DOHH2 (cell line): ENCODE measurements around the gene HMCES.

ENCODE experiments used
- H3F3A ChIP-seq: fragments of 200-600 bp; sonication (generic), shearing (Covaris generic); 2 replicates; pipeline ENCODE4 v1.6.0; 2016; ENCODE audit warnings: antibody characterized with exemption, mild to moderate bottlenecking; ENCODE audit not compliant: control insufficient read depth, insufficient read depth
- H3K27ac ChIP-seq: fragments of 200-600 bp; sonication (generic); 2 replicates; pipeline ENCODE4 v1.5.1; 2014; ENCODE audit warnings: low read depth, mild to moderate bottlenecking, low read length, moderate library complexity
- H3K27me3 ChIP-seq: fragments of 200-600 bp; sonication (generic); 2 replicates; pipeline ENCODE4 v1.6.1; 2014; ENCODE audit warnings: mild to moderate bottlenecking, low read length, mixed read lengths; ENCODE audit not compliant: control insufficient read depth
- H3K36me3 ChIP-seq: fragments of 200-600 bp; sonication (generic); 2 replicates; pipeline ENCODE4 v1.6.1; 2014; ENCODE audit warnings: mild to moderate bottlenecking, low read length, moderate library complexity, mixed read lengths; ENCODE audit not compliant: control insufficient read depth
- H3K4me1 ChIP-seq: fragments of 200-600 bp; sonication (generic); 2 replicates; pipeline ENCODE4 v1.6.1; 2014; ENCODE audit warnings: mild to moderate bottlenecking, low read length, mixed read lengths; ENCODE audit not compliant: control insufficient read depth
- H3K4me2 ChIP-seq: fragments of 200-600 bp; sonication (generic); 2 replicates; pipeline ENCODE4 v1.6.0; 2014; ENCODE audit warnings: mild to moderate bottlenecking, low read length, moderate library complexity
- H3K4me3 ChIP-seq: fragments of 200-600 bp; sonication (generic); 2 replicates; pipeline ENCODE4 v1.5.1; 2014; ENCODE audit warnings: mild to moderate bottlenecking, low read length, mixed read lengths
- H3K79me2 ChIP-seq: fragments of 200-600 bp; sonication (generic); 2 replicates; pipeline ENCODE4 v1.6.1; 2014; ENCODE audit warnings: mild to moderate bottlenecking, low read length, mixed read lengths; ENCODE audit not compliant: control insufficient read depth
- H3K9me2 ChIP-seq: fragments of 200-600 bp; sonication (generic); replicated peaks from 2 replicates; pipeline ENCODE4 v1.6.1; 2014; ENCODE audit warnings: mild to moderate bottlenecking, low read length, mixed read lengths; ENCODE audit not compliant: control insufficient read depth
- H3K9me3 ChIP-seq: fragments of 200-600 bp; sonication (generic); 2 replicates; pipeline ENCODE4 v1.6.1; 2014; ENCODE audit warnings: antibody characterized with exemption, low read length, mixed read lengths; ENCODE audit not compliant: control insufficient read depth, insufficient read depth
- H4K20me1 ChIP-seq: fragments of 200-600 bp; sonication (generic); 2 replicates; pipeline ENCODE4 v1.6.0; 2014; ENCODE audit warnings: low read depth, mild to moderate bottlenecking, antibody characterized with exemption, low read length, moderate library complexity; ENCODE audit not compliant: control insufficient read depth, insufficient read depth
- EZH2phosphoT487 ChIP-seq: fragments of 200-600 bp; sonication (generic); IDR thresholded peaks from 2 replicates; pipeline ENCODE4 v1.6.1; 2017; ENCODE audit warnings: borderline replicate concordance, mild to moderate bottlenecking, antibody characterized with exemption, low read length, moderate library complexity, mixed read lengths
- TF ChIP-seq, protein P1 (sequence below): fragments of 200-600 bp; sonication (generic); IDR thresholded peaks from one replicate; pipeline ENCODE4 v1.5.1; 2014; ENCODE audit warnings: antibody characterized with exemption, mild to moderate bottlenecking, low read depth, low read length; ENCODE audit not compliant: poor library complexity, severe bottlenecking

HMCES gene

DNA sequence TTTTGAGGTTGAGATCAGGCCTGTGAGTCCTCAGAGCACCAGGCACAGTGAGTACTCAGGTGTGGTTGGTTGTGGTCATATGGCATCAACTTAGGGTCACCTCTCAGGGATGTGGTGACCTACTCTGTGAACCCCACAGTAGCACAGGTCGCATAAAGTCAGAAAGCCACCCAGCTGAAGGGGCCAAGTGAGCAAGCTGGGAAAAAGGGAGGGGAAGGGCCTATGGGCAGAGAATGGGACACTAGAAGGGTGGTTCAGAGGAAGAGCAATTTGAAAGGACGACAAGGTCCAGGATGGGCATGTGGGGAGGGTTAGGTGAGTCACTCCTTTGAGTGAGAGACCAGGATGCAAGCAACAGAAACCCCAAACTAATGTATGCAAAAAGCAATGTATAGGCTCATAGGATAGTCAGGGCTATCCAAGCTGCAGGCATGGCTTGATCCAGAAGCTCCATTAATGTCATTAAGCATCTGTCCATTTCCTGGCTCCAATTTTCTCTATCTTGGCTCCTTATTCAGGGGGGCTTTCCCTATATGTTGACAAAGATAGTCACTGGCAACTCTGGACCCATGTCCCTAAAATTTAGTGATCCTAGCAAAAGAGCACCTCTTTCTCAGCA lies 33.5 kb downstream of the HMCES start:
- Histone ChIP-seq H3K27me3 (no peaks in the 10 kb centered on the region), H3K4me3 (no peak overlapping the region), H3K27ac (no peak overlapping the region), H3K9me2 (no peaks in the 10 kb centered on the region), H3F3A (peaks cover 22% of the 10 kb centered on the region), H3K4me1 (peaks cover 29% of the 10 kb centered on the region), H3K4me2 (no peak overlapping the region), H3K9me3 (no peaks in the 10 kb centered on the region), H3K79me2 (peaks cover 17% of the 10 kb centered on the region), H3K36me3 (peaks cover 15% of the 10 kb centered on the region), H4K20me1 (peaks cover 14% of the 10 kb centered on the region)
- TF ChIP-seq EZH2phosphoT487, result no peak
- TF ChIP-seq, protein P1, sequence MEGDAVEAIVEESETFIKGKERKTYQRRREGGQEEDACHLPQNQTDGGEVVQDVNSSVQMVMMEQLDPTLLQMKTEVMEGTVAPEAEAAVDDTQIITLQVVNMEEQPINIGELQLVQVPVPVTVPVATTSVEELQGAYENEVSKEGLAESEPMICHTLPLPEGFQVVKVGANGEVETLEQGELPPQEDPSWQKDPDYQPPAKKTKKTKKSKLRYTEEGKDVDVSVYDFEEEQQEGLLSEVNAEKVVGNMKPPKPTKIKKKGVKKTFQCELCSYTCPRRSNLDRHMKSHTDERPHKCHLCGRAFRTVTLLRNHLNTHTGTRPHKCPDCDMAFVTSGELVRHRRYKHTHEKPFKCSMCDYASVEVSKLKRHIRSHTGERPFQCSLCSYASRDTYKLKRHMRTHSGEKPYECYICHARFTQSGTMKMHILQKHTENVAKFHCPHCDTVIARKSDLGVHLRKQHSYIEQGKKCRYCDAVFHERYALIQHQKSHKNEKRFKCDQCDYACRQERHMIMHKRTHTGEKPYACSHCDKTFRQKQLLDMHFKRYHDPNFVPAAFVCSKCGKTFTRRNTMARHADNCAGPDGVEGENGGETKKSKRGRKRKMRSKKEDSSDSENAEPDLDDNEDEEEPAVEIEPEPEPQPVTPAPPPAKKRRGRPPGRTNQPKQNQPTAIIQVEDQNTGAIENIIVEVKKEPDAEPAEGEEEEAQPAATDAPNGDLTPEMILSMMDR, result no peak

DNA sequence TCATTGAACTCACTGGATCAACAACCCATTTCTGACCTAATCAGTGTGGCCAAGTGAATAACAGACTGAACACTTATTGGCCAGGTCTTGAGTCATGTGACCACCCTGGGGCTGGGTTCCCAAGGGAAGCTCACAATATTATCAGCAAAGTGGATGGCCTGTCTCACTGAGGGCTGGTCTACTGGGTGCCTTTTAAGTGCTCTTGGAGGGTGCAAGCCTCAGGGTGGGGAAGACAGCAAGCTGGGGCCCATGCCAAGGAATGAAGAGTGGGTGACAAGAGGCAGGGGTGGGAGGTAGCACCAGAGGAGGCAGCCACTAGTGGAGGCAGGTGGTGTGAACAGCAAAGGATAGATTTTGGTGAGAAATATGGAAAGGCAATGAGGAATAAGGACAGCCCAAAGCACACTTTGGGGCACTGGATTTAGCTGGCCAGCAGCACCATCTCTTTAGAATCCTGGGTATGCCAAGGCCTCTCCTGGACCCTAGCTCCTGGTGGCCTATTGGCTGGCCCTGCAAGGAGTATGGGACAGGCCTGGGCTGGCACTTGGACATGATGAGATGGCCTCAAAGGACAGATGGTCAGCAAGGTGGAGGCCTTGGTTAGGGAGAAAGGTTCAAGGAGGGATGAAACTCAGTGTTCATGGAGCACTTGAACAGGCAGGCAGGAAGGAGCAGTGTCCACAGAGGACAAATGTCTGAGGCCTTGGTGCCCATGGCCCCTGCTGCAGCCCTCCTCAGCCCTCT lies 34.2 kb downstream of the HMCES start:
- no peak overlapping the region for H3K4me3 ChIP-seq
- TF ChIP-seq EZH2phosphoT487, result no peak
- H3K79me2 ChIP-seq, result peaks cover 17% of the 10 kb centered on the region
- peaks cover 22% of the 10 kb centered on the region for H3F3A ChIP-seq
- peaks cover 30% of the 10 kb centered on the region for H3K4me1 ChIP-seq
- peaks cover 14% of the 10 kb centered on the region for H4K20me1 ChIP-seq
- no peaks in the 10 kb centered on the region for H3K9me2 ChIP-seq
- H3K27me3 ChIP-seq, result no peaks in the 10 kb centered on the region
- H3K36me3 ChIP-seq, result peaks cover 11% of the 10 kb centered on the region; the same call in 1 of the 2 replicates
- no peaks in the 10 kb centered on the region for H3K9me3 ChIP-seq
- H3K27ac ChIP-seq, result no peak overlapping the region
- H3K4me2 ChIP-seq, result no peak overlapping the region

DNA sequence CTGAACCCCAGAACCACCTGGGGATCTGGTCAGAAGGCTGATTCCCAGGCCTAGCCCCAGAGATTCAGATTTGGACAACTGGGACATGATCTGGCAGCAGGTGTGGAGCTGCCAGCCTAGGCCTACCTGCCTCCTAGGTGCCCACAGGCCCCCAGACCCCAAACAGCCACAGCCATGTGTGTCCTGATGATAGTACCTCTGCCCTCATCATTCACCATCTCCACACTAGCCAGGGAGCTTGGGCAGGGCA lies 34.7 kb downstream of the HMCES start:
- Histone ChIP-seq H3K9me2 (no peaks in the 10 kb centered on the region), H3K36me3 (peaks cover 11% of the 10 kb centered on the region; the same call in 1 of the 2 replicates), H3K4me1 (peaks cover 30% of the 10 kb centered on the region), H3K4me2 (peak overlapping the region; percentile 81), H3F3A (peaks cover 22% of the 10 kb centered on the region), H3K9me3 (no peaks in the 10 kb centered on the region), H3K79me2 (peaks cover 17% of the 10 kb centered on the region), H3K4me3 (no peak overlapping the region), H3K27me3 (no peaks in the 10 kb centered on the region), H3K27ac (no peak overlapping the region), H4K20me1 (peaks cover 14% of the 10 kb centered on the region)
- TF ChIP-seq EZH2phosphoT487, result no peak
- TF ChIP-seq, protein P1, result no peak

DNA sequence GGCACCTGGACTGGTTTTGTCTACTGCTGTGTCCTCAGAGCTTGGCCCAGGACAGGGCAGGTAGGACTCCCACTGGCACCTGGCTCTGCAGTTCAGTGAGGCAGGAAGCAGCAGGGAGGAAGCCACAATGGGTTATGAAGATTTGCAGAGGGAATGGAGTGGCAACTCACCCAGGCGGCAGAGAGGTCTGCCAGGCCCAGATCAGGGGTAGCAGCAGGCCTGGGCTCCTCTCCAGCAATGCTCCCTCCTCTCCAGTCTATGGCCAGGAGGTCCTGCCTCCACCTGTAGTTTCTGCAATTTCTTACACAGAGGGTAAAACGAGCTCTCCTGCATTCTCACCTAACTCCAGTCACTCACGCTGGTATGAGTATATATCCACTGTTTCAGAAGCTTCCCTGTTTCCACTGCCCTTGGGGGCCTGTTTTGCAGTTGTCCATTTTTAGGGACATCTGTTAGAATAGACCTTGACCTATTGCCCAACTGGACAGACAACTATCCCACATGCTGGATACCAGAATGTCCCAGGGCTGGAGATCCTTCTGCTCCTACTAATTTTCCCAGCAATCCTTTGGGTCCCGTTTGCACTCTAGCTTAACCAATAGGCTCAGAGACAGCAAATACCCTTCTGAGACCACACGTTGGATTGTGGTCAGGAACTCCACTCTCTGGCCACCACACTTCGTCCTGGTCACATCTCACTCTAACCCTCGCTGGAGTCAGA lies 35.2 kb downstream of the HMCES start:
- Histone ChIP-seq H3K4me1 (peaks cover 30% of the 10 kb centered on the region), H3K4me3 (peak overlapping the region; percentile 80), H3F3A (peaks cover 19% of the 10 kb centered on the region), H4K20me1 (peaks cover 14% of the 10 kb centered on the region), H3K9me3 (no peaks in the 10 kb centered on the region), H3K9me2 (no peaks in the 10 kb centered on the region), H3K79me2 (peaks cover 17% of the 10 kb centered on the region), H3K36me3 (peaks cover 11% of the 10 kb centered on the region; the same call in 1 of the 2 replicates), H3K4me2 (peak overlapping the region; percentile 81), H3K27me3 (no peaks in the 10 kb centered on the region), H3K27ac (no peak overlapping the region)
- TF ChIP-seq, protein P1, result no peak
- no peak for TF ChIP-seq EZH2phosphoT487
